K562 (cell line): ENCODE results near the gene HOXC10. TPM values are rescaled to one million over a fixed set of nuclear protein-coding genes. Genes with fewer than 3 reads are reported as not detected.

ENCODE experiments used
- AFF4 ChIP-seq: sonication (generic); formaldehyde crosslinking; IDR thresholded peaks from 2 replicates; pipeline ENCODE4 v1.8.0; 2023; ENCODE audit warnings: mild to moderate bottlenecking, missing genetic modification reagents
- ATF1 ChIP-seq, 2 experiments: fragments of 450-650 bp in 1 of 2; IDR thresholded peaks; 2 replicates each; pipeline ENCODE4 v1.6.1; 2016; ENCODE audit warnings: missing compliant biosample characterization in 1 of 2, missing genetic modification characterization in 1 of 2
- CC2D1A ChIP-seq: fragments of 450-650 bp; IDR thresholded peaks from 2 replicates; pipeline ENCODE4 v1.6.1; 2017; ENCODE audit warnings: mild to moderate bottlenecking
- DACH1 ChIP-seq: fragments of 450-650 bp; IDR thresholded peaks from 2 replicates; pipeline ENCODE4 v1.6.1; 2018; ENCODE audit not compliant: partially characterized antibody
- DDX20 ChIP-seq: fragments of 450-650 bp; IDR thresholded peaks from 2 replicates; pipeline ENCODE4 v1.6.1; 2016; ENCODE audit warnings: missing genetic modification characterization, low read depth, mild to moderate bottlenecking, missing compliant biosample characterization, moderate library complexity
- DEAF1 ChIP-seq: fragments of 450-650 bp; formaldehyde crosslinking; IDR thresholded peaks from 2 replicates; pipeline ENCODE4 v1.4.0; 2020; ENCODE audit warnings: mild to moderate bottlenecking, moderate library complexity
- E2F6 ChIP-seq, 2 experiments: IDR thresholded peaks; 2 replicates each; pipeline ENCODE4 v1.6.1; 2011; ENCODE audit warnings: borderline replicate concordance in 1 of 2, control low read depth in 1 of 2, low read depth in 1 of 2, low read length in 1 of 2, mild to moderate bottlenecking in 1 of 2, mixed read lengths in 1 of 2, moderate library complexity in 1 of 2; ENCODE audit not compliant: insufficient read depth in 1 of 2, insufficient read length in 1 of 2, poor library complexity in 1 of 2, severe bottlenecking in 1 of 2; ENCODE audit errors: extremely low read depth in 1 of 2
- ELF1 ChIP-seq: fragments of 200-800 bp; sonication (Bioruptor generic); IDR thresholded peaks from 2 replicates; pipeline ENCODE4 v1.6.1; 2016; ENCODE audit warnings: missing genetic modification characterization, missing compliant biosample characterization
- ESRRA ChIP-seq: fragments of 450-650 bp; IDR thresholded peaks from 2 replicates; pipeline ENCODE4 v1.6.1; 2014; ENCODE audit warnings: low read depth, mild to moderate bottlenecking, moderate library complexity, borderline replicate concordance
- FOS ChIP-seq: IDR thresholded peaks from 3 replicates; pipeline ENCODE4 v1.6.1; 2011; ENCODE audit not compliant: insufficient read length; ENCODE audit errors: extremely low read depth
- HES1 ChIP-seq: fragments of 450-650 bp; IDR thresholded peaks from 2 replicates; pipeline ENCODE4 v1.6.1; 2016; ENCODE audit warnings: low read depth, mild to moderate bottlenecking, moderate library complexity
- MAZ ChIP-seq, 2 experiments: fragments of 450-650 bp in 1 of 2; sonication (generic) in 1 of 2; formaldehyde crosslinking; IDR thresholded peaks in 1 of 2; conservative IDR thresholded peaks in 1 of 2; 2 replicates each; pipeline versions ENCODE4 v1.4.0 to v1.5.0; 2020; ENCODE audit warnings: mild to moderate bottlenecking in 1 of 2, missing genetic modification reagents in 1 of 2
- NBN ChIP-seq: fragments of 450-650 bp; IDR thresholded peaks from 2 replicates; pipeline ENCODE4 v1.6.1; 2016; ENCODE audit warnings: low read depth, mild to moderate bottlenecking
- NR2C1 ChIP-seq, 2 experiments: fragments of 450-650 bp; IDR thresholded peaks; 2 replicates each; pipeline ENCODE4 v1.6.1; 2017; ENCODE audit warnings: mild to moderate bottlenecking in 2 of 2, antibody characterized with exemption in 1 of 2, inconsistent platforms in 1 of 2, missing compliant biosample characterization in 1 of 2, missing genetic modification characterization in 1 of 2
- SREBF2 ChIP-seq: sonication (generic); formaldehyde crosslinking; IDR thresholded peaks from 2 replicates; pipeline ENCODE4 v1.4.0; 2020; ENCODE audit warnings: mild to moderate bottlenecking, missing genetic modification reagents
- USF1 ChIP-seq: sonication (generic); formaldehyde crosslinking; IDR thresholded peaks from 2 replicates; pipeline ENCODE4 v1.9.0; 2022; ENCODE audit warnings: mild to moderate bottlenecking, missing genetic modification reagents
- ZNF384 ChIP-seq: IDR thresholded peaks from 2 replicates; pipeline ENCODE4 v1.6.1; 2012; ENCODE audit warnings: low read depth, low read length, improper control_type of control experiment
- ZNF589 ChIP-seq: fragments of 200-800 bp; sonication (Bioruptor generic); IDR thresholded peaks from 2 replicates; pipeline ENCODE4 v1.6.1; 2016; ENCODE audit warnings: low read depth, missing genetic modification characterization, missing compliant biosample characterization
- polyA plus RNA-seq, 8 experiments: library from polyadenylated mRNA; depleted of rRNA in 4 of 8; stranded (reverse) in 5 of 8; unstranded in 3 of 8; fragments of >200 nt; fragmentation: Nextera tagmentation in 2 of 8; fragmentation: Illumina TruSeq in 1 of 8; extraction: Ambion mirVana in 2 of 8; extraction: Trizol in 1 of 8; gene quantifications; 2 replicates each; pipeline versions ENCODE4 v1.2.1 to v1.2.3, GENCODE V29; 2011 to 2014; ENCODE audit warnings: inconsistent platforms in 1 of 8, missing spikeins in 1 of 8
- total RNA-seq, 7 experiments: library from RNA; depleted of rRNA in 6 of 7; stranded (reverse); fragments of >200 nt in 6 of 7; fragmentation: Illumina TruSeq in 2 of 7; extraction: Trizol in 2 of 7; gene quantifications; 2 replicates each; pipeline versions ENCODE4 v1.2.1 to v1.2.3, GENCODE V29; 2011 to 2021; ENCODE audit warnings: low replicate concordance in 1 of 7

HOXC10 gene
- total and polyA plus RNA-seq, 9 of the 15 experiments (the other 6 are each of a cell fraction or from before 2014, with no cell fraction given): 0.13 to 0.77 (median 0.35) TPM; not detected in 2

- peak; percentile 83 for TF ChIP-seq USF1 (CRISPR knock-in tag)
- peak; percentile 65 for TF ChIP-seq CC2D1A
- peak; percentile 37 for TF ChIP-seq FOS
- peak; percentile 14; the same call in 1 of the 2 replicates for TF ChIP-seq ESRRA
- peak; percentile 40; the same call in 1 of the 2 replicates for TF ChIP-seq ELF1 (tag)
- TF ChIP-seq NR2C1 (IDR thresholded peaks at IDR 0.05): peak; percentile 88
- peak; percentile 93 for TF ChIP-seq NR2C1 (tag; IDR thresholded peaks at IDR 0.05)
- no peak for TF ChIP-seq HES1
- TF ChIP-seq SREBF2: no peak
- TF ChIP-seq NBN: 0 out of 2 replicates have a peak, but pooled peaks have one; percentile 49
- no peak for TF ChIP-seq AFF4 (CRISPR knock-in tag)
- peak in 1 of 2 experiments; percentile 71; a peak in 1 of 4 replicates for TF ChIP-seq MAZ (CRISPR knock-in tag; conservative IDR thresholded peaks at IDR 0.05 in 1 of 2, IDR thresholded peaks at IDR 0.05 in 1 of 2)
- peak; percentile 44 to 64 for TF ChIP-seq E2F6 (IDR thresholded peaks at IDR 0.05; ENCODE audit: borderline replicate concordance in 1 of 2, extremely low read depth in 1 of 2, insufficient read depth in 1 of 2, insufficient read length in 1 of 2, low read depth in 1 of 2, low read length in 1 of 2, poor library complexity in 1 of 2, severe bottlenecking in 1 of 2)
- TF ChIP-seq ATF1 (CRISPR knock-in tag; IDR thresholded peaks at IDR 0.05): peak; percentile 63
- peak; percentile 79 for TF ChIP-seq ATF1 (tag; IDR thresholded peaks at IDR 0.05)
- no peak for TF ChIP-seq ZNF384
- peak; percentile 74 for TF ChIP-seq DEAF1 (CRISPR knock-in tag)
- TF ChIP-seq DACH1: no peak
- peak; percentile 39; the same call in 1 of the 2 replicates for TF ChIP-seq ZNF589 (CRISPR knock-in tag)
- TF ChIP-seq DDX20: no peak
Observed at GRCh38 chr12:53984901-53985691, at the start of gene HOXC10 (continued).
